ENCODE results near the gene TMEM187. TPM values are rescaled to one million over a fixed set of nuclear protein-coding genes. Genes with fewer than 3 reads are reported as not detected.
A peak's percentile ranks its signal among the peaks of the same experiment; 100 is the strongest.

TMEM187 gene
- total RNA-seq, 1 donor from 2014 or later: 2.4 TPM

DNA sequence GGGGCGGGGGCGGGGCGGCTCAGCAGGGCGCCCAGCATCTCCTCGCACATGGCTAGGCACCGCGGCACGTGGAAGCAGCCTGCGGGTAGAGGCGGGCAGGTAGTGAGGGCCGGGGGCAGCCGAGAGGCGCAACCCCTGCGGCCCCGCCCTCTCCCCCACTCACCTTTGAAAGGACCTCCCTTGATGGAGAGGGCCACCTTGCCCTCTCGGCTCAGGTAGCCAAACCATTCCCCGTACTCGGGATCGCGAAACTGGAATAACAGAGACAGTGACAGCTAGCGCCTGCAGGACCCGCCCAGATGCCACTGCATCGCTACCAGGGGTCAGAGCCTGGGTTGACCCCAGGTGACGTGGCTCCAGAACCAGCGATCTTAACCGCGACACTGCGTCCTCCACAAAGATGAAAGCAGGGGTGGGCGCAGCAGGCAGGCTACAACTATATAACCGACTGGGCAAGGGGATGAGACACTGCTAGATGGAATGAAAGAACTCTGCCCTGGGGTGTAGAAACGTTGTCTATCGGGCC lies 37.2 kb upstream of the TMEM187 start:
- Histone ChIP-seq H3K4me2 (peak overlapping the region; percentile 69), H3K27ac (no peak overlapping the region), H3F3A (ENCODE audit: low read depth) (peaks cover 5% of the 10 kb centered on the region), H4K20me1 (ENCODE audit: low read depth) (no peaks in the 10 kb centered on the region), H3K36me3 (no peaks in the 10 kb centered on the region), H2AFZ (replicated peaks) (no peak overlapping the region), H3K9ac (no peak overlapping the region), H3K4me3 (peak overlapping the region; percentile 73), H3K4me1 (no peaks in the 10 kb centered on the region), H3K27me3 (no peaks in the 10 kb centered on the region), H3K79me2 (ENCODE audit: low read depth) (peaks cover 18% of the 10 kb centered on the region), H3K9me3 (ENCODE audit: low read depth) (no peaks in the 10 kb centered on the region)
- peak; percentile 47 for DNase-seq (ENCODE audit: low spot score)
- peaks cover 15% of the 10 kb centered on the region for H3K4me1 Mint-ChIP-seq
- H3K27ac Mint-ChIP-seq: no peak overlapping the region
- peak overlapping the region; percentile 82 for H3K4me3 Mint-ChIP-seq
- peaks cover 2% of the 10 kb centered on the region for H3K27me3 Mint-ChIP-seq (ENCODE audit: insufficient read depth, low read depth)
- peaks cover 7% of the 10 kb centered on the region for H3K9me3 Mint-ChIP-seq
- peaks cover 2% of the 10 kb centered on the region for H3K36me3 Mint-ChIP-seq
- TF ChIP-seq EZH2phosphoT487 (IDR thresholded peaks at IDR 0.05): no peak
- TF ChIP-seq, protein P1, sequence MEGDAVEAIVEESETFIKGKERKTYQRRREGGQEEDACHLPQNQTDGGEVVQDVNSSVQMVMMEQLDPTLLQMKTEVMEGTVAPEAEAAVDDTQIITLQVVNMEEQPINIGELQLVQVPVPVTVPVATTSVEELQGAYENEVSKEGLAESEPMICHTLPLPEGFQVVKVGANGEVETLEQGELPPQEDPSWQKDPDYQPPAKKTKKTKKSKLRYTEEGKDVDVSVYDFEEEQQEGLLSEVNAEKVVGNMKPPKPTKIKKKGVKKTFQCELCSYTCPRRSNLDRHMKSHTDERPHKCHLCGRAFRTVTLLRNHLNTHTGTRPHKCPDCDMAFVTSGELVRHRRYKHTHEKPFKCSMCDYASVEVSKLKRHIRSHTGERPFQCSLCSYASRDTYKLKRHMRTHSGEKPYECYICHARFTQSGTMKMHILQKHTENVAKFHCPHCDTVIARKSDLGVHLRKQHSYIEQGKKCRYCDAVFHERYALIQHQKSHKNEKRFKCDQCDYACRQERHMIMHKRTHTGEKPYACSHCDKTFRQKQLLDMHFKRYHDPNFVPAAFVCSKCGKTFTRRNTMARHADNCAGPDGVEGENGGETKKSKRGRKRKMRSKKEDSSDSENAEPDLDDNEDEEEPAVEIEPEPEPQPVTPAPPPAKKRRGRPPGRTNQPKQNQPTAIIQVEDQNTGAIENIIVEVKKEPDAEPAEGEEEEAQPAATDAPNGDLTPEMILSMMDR (IDR thresholded peaks at IDR 0.05): no peak

DNA sequence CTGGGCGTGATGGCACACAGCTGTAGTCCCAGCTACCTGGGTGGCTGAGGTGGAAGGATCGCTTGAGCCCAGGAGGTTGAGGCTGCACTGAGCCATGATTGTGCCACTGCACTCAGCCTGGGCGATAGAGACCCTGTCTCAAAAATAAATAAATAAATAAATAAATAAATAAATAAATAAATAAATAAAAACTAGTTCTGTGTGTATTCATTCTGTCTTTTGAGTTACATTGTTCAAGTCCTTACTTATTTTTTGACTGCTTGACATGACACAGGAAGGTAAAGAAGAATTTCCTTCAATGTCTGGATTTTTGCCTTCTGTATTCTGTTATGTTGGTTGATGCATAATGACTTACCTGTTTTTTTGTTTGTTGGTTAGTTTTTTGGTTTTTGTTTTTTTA lies 35.5 kb upstream of the TMEM187 start:
- Mint-ChIP-seq H3K9me3 (peaks cover 7% of the 10 kb centered on the region), H3K4me3 (peak overlapping the region; percentile 54), H3K4me1 (peaks cover 20% of the 10 kb centered on the region), H3K36me3 (peaks cover 2% of the 10 kb centered on the region), H3K27me3 (ENCODE audit: insufficient read depth, low read depth) (peaks cover 2% of the 10 kb centered on the region), H3K27ac (no peak overlapping the region)
- H3K79me2 ChIP-seq (ENCODE audit: low read depth): peaks cover 18% of the 10 kb centered on the region
- H4K20me1 ChIP-seq (ENCODE audit: low read depth): no peaks in the 10 kb centered on the region
- no peak overlapping the region for H3K4me2 ChIP-seq
- peaks cover 5% of the 10 kb centered on the region for H3F3A ChIP-seq (ENCODE audit: low read depth)
- H3K9ac ChIP-seq: no peak overlapping the region
- H2AFZ ChIP-seq (replicated peaks): no peak overlapping the region
- no peaks in the 10 kb centered on the region for H3K9me3 ChIP-seq (ENCODE audit: low read depth)
- DNase-seq (ENCODE audit: low spot score): no peak
- no peaks in the 10 kb centered on the region for H3K27me3 ChIP-seq
- no peaks in the 10 kb centered on the region for H3K36me3 ChIP-seq
- H3K4me3 ChIP-seq: no peak overlapping the region
- no peak overlapping the region for H3K27ac ChIP-seq
- TF ChIP-seq, protein P1 (IDR thresholded peaks at IDR 0.05): no peak
- no peak for TF ChIP-seq EZH2 (IDR thresholded peaks at IDR 0.05)
- H3K4me1 ChIP-seq: no peaks in the 10 kb centered on the region

- no peaks in the 10 kb centered on the region for H3K36me3 ChIP-seq
- peaks cover 20% of the 10 kb centered on the region for H3K4me1 Mint-ChIP-seq
- no peak overlapping the region for H3K27ac Mint-ChIP-seq
- no peaks in the 10 kb centered on the region for H4K20me1 ChIP-seq (ENCODE audit: low read depth)
- no peak for DNase-seq (ENCODE audit: low spot score)
- H3K4me2 ChIP-seq: no peak overlapping the region
- peaks cover 2% of the 10 kb centered on the region for H3K27me3 Mint-ChIP-seq (ENCODE audit: insufficient read depth, low read depth)
- no peaks in the 10 kb centered on the region for H3K9me3 ChIP-seq (ENCODE audit: low read depth)
- H3K4me3 ChIP-seq: no peak overlapping the region
- H2AFZ ChIP-seq (replicated peaks): no peak overlapping the region
- no peaks in the 10 kb centered on the region for H3K27me3 ChIP-seq
- no peak for TF ChIP-seq EZH2phosphoT487 (IDR thresholded peaks at IDR 0.05)
- TF ChIP-seq, protein P1 (IDR thresholded peaks at IDR 0.05): no peak
- peaks cover 5% of the 10 kb centered on the region for H3F3A ChIP-seq (ENCODE audit: low read depth)
- peaks cover 13% of the 10 kb centered on the region for H3K79me2 ChIP-seq (ENCODE audit: low read depth)
- no peak overlapping the region for H3K27ac ChIP-seq
- H3K36me3 Mint-ChIP-seq: no peaks in the 10 kb centered on the region
- H3K4me1 ChIP-seq: no peaks in the 10 kb centered on the region
- peaks cover 7% of the 10 kb centered on the region for H3K9me3 Mint-ChIP-seq
- no peak overlapping the region for H3K9ac ChIP-seq
- H3K4me3 Mint-ChIP-seq: no peak overlapping the region
Observed at GRCh38 chrX:153938226-153938786, 34.2 kb upstream of the TMEM187 start.

Data from neural progenitor cell (in vitro differentiated cells).